ENCODE data around the gene NPIPA5. TPM values are rescaled to one million over a fixed set of nuclear protein-coding genes. Genes with fewer than 3 reads are reported as not detected.
A peak's percentile ranks its signal among the peaks of the same experiment; 100 is the strongest.
"Not testable (repeated sequence)": the region's sequence is repeated elsewhere in the genome, so short reads cannot be mapped to it uniquely, and the experiment has no call there.

Gene NPIPA5
- 4.2 TPM for total RNA-seq

DNA sequence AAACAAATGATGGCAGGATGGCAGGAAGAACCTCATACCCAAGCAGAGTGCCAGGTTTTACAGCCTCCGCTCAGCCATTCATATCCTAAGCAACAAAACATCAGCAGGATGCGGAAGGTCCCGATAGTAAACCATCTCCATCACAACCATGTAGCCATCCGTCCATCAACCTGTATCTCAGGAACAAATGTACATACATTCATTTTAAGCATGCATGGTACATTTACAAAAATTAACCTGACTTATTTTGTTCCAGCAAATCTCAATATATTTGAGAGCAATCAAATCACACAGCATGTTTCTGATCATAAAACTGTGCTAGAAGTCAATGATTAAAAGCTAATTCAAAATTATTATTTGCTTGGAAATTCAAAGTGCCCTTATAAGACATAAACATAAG lies at the start of gene NPIPA5:
NPIPA5 (minus strand) TSS at position 101 of the 400 bp plus-strand sequence; CDS start at position 101, 0 bp downstream.
- H3K4me1 ChIP-seq (ENCODE audit: control insufficient read depth in 3 of 3, insufficient read depth in 3 of 3, low read length in 3 of 3); H3K9ac ChIP-seq (ENCODE audit: low read depth in 1 of 3, low read length in 3 of 3); H3K9me3 ChIP-seq (ENCODE audit: control insufficient read depth in 3 of 3, low read length in 3 of 3); H3K4me3 ChIP-seq (ENCODE audit: low read length in 3 of 3); H3K27ac ChIP-seq (ENCODE audit: low read depth, low read length); H3K36me3 ChIP-seq (ENCODE audit: control insufficient read depth in 3 of 3, insufficient read depth in 3 of 3, low read length in 3 of 3); H3K27me3 ChIP-seq (ENCODE audit: control insufficient read depth in 3 of 3, insufficient read depth in 3 of 3, low read length in 3 of 3): not testable (repeated sequence)

DNA sequence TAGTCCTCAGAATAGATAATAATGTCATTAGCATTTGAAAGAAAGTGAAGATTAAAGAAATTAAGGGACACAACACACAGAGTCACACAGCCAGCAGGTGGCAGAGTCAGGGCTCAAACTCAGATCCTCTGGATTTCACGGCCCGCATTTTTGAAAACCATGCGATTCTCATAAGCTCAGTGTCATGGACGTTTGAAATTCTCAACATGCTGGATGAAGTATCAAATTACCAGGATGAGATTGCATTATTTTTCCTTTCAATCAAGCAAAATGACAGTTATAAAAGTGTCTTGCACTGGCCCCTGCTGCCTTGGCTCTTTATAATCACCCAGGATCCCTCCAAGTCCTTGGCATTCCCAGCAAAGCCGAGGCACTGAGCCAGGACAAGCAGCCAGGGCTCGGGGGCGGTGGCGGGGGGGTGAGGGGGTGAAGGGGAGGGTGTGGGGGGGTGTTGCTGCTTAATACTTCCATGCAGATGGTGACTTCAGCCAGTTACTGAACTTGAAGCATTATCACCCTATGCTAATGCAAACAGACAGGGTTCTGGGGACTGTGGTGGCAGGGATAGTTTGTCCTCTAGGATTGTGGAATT lies 49.6 kb upstream of the NPIPA5 start:
- no peak overlapping the region for H3K27ac ChIP-seq (ENCODE audit: low read depth, low read length)
- H3K27me3 ChIP-seq (ENCODE audit: control insufficient read depth in 3 of 3, insufficient read depth in 3 of 3, low read length in 3 of 3), result no peaks in the 10 kb centered on the region
- H3K4me1 ChIP-seq (ENCODE audit: control insufficient read depth in 3 of 3, insufficient read depth in 3 of 3, low read length in 3 of 3), result no peaks in the 10 kb centered on the region
- H3K9me3 ChIP-seq (ENCODE audit: control insufficient read depth in 3 of 3, low read length in 3 of 3), result no peaks in the 10 kb centered on the region
- H3K9ac ChIP-seq (ENCODE audit: low read depth in 1 of 3, low read length in 3 of 3), result peak overlapping the region in 1 of 3 donors; percentile 9
- no peaks in the 10 kb centered on the region for H3K36me3 ChIP-seq (ENCODE audit: control insufficient read depth in 3 of 3, insufficient read depth in 3 of 3, low read length in 3 of 3)
- H3K4me3 ChIP-seq (ENCODE audit: low read length in 3 of 3), result no peak overlapping the region

DNA sequence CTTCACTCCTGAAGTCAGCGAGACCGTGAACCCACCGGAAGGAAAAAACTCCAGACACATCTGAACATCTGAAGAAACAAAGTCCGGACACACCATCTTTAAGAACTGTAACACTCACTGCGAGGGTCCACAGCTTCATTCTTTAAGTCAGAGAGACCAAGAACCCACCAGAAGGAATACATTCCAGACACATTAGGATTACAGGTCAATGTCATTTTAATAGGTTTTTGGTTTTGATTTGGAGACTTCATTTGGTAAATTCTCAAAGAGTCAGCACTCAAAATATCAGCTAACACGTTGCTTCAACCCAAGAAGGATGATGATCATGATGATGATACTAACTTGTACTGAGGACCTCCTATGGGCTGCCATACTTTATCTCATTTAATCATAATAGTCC lies 48.7 kb upstream of the NPIPA5 start:
- no peak overlapping the region for H3K9ac ChIP-seq (ENCODE audit: low read depth in 1 of 3, low read length in 3 of 3)
- no peaks in the 10 kb centered on the region for H3K36me3 ChIP-seq (ENCODE audit: control insufficient read depth in 3 of 3, insufficient read depth in 3 of 3, low read length in 3 of 3)
- no peaks in the 10 kb centered on the region for H3K9me3 ChIP-seq (ENCODE audit: control insufficient read depth in 3 of 3, low read length in 3 of 3)
- H3K4me3 ChIP-seq (ENCODE audit: low read length in 3 of 3), result no peak overlapping the region
- no peaks in the 10 kb centered on the region for H3K27me3 ChIP-seq (ENCODE audit: control insufficient read depth in 3 of 3, insufficient read depth in 3 of 3, low read length in 3 of 3)
- H3K4me1 ChIP-seq (ENCODE audit: control insufficient read depth in 3 of 3, insufficient read depth in 3 of 3, low read length in 3 of 3), result no peaks in the 10 kb centered on the region
- no peak overlapping the region for H3K27ac ChIP-seq (ENCODE audit: low read depth, low read length)

DNA sequence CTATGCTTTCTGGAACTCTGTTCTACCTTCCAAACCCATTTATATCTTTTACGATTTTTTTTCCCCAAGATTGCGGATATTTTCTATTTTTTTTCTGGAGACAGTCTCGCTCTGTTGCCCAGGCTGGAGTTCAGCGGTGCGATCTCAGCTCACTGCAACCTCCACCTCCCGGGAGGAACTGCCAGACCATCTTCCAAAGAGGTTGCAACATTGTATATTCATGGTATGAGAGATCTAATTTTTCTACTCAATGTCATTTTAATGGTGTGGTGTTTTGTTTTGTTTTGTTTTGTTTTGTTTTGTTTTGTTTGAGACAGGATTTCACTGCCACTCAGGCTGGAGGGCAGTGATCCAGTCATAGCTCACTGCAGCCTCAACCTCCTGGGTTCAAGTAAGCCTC lies 47.8 kb upstream of the NPIPA5 start:
- Histone ChIP-seq H3K36me3 (ENCODE audit: control insufficient read depth in 3 of 3, insufficient read depth in 3 of 3, low read length in 3 of 3) (no peaks in the 10 kb centered on the region), H3K9me3 (ENCODE audit: control insufficient read depth in 3 of 3, low read length in 3 of 3) (no peaks in the 10 kb centered on the region), H3K4me1 (ENCODE audit: control insufficient read depth in 3 of 3, insufficient read depth in 3 of 3, low read length in 3 of 3) (no peaks in the 10 kb centered on the region), H3K27me3 (ENCODE audit: control insufficient read depth in 3 of 3, insufficient read depth in 3 of 3, low read length in 3 of 3) (no peaks in the 10 kb centered on the region), H3K4me3 (ENCODE audit: low read length in 3 of 3) (no peak overlapping the region), H3K9ac (ENCODE audit: low read depth in 1 of 3, low read length in 3 of 3) (no peak overlapping the region), H3K27ac (ENCODE audit: low read depth, low read length) (no peak overlapping the region)

DNA sequence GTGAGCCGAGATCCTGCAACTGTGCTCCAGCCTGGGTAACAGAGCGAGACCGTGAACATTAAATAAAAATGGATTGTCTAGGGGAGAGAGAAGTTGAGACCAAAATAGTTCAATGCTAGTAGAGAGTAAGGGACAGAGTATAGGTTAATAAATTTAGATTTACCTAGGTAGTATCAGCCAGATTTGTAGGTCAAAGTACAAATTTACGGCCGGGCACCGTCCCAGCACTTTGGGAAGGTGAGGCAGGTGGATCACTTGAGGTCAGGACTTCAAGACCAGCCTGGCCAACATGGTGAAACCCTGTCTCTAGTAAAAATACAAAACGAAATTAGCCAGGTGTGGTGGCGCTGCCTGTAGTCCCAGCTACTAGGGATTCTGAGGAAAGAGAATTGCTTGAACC lies 44.1 kb upstream of the NPIPA5 start:
- H3K9ac ChIP-seq (ENCODE audit: low read depth in 1 of 3, low read length in 3 of 3), result no peak overlapping the region
- no peak overlapping the region for H3K27ac ChIP-seq (ENCODE audit: low read depth, low read length)
- H3K4me1 ChIP-seq (ENCODE audit: control insufficient read depth in 3 of 3, insufficient read depth in 3 of 3, low read length in 3 of 3), result no peaks in the 10 kb centered on the region
- no peak overlapping the region for H3K4me3 ChIP-seq (ENCODE audit: low read length in 3 of 3)
- no peaks in the 10 kb centered on the region for H3K36me3 ChIP-seq (ENCODE audit: control insufficient read depth in 3 of 3, insufficient read depth in 3 of 3, low read length in 3 of 3)
- H3K27me3 ChIP-seq (ENCODE audit: control insufficient read depth in 3 of 3, insufficient read depth in 3 of 3, low read length in 3 of 3), result no peaks in the 10 kb centered on the region
- H3K9me3 ChIP-seq (ENCODE audit: control insufficient read depth in 3 of 3, low read length in 3 of 3), result no peaks in the 10 kb centered on the region

DNA sequence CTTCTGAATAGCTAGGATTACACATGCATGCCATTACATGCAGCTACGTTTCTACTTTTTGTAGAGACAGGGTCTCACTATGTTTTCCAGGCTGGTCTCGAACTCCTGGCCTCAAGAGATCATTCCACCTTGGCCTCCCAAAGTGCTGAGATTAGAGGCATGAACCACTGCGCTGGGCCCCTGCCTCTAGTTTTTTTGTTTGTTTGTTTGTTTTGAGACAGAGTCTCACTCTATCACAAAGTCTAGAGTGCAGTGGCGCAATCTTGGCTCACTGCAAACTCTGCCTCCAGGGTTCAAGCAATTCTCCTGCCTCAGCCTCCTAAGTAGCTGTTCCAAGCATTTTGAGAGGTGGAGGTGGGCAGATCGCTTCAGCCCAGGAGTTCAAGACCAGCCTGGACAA lies 43.6 kb upstream of the NPIPA5 start:
- H3K9ac ChIP-seq (ENCODE audit: low read depth in 1 of 3, low read length in 3 of 3); H3K36me3 ChIP-seq (ENCODE audit: control insufficient read depth in 3 of 3, insufficient read depth in 3 of 3, low read length in 3 of 3); H3K9me3 ChIP-seq (ENCODE audit: control insufficient read depth in 3 of 3, low read length in 3 of 3); H3K4me1 ChIP-seq (ENCODE audit: control insufficient read depth in 3 of 3, insufficient read depth in 3 of 3, low read length in 3 of 3); H3K4me3 ChIP-seq (ENCODE audit: low read length in 3 of 3); H3K27me3 ChIP-seq (ENCODE audit: control insufficient read depth in 3 of 3, insufficient read depth in 3 of 3, low read length in 3 of 3); H3K27ac ChIP-seq (ENCODE audit: low read depth, low read length): not testable (repeated sequence)

DNA sequence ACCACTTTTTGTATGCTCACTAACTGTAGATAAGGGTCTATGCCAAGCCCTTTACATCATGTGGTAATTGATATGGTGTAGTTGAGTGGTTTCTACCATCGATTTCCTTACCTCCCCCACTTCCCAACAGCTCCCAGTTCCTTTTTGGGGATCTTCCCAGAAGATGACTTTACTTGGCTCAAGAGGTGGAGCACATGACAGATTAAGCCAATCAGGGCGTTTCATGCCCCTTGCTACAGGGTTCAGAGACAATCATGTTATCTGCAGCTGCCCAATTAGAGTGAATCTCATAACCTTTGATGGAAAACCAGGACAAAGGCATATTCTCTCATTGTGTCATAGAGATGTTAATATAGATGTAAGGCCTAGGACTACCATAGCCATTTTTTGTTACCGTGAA lies 40.1 kb upstream of the NPIPA5 start:
- no peak overlapping the region for H3K27ac ChIP-seq (ENCODE audit: low read depth, low read length)
- no peaks in the 10 kb centered on the region for H3K9me3 ChIP-seq (ENCODE audit: control insufficient read depth in 3 of 3, low read length in 3 of 3)
- H3K4me1 ChIP-seq (ENCODE audit: control insufficient read depth in 3 of 3, insufficient read depth in 3 of 3, low read length in 3 of 3), result no peaks in the 10 kb centered on the region
- H3K9ac ChIP-seq (ENCODE audit: low read depth in 1 of 3, low read length in 3 of 3), result no peak overlapping the region
- no peaks in the 10 kb centered on the region for H3K27me3 ChIP-seq (ENCODE audit: control insufficient read depth in 3 of 3, insufficient read depth in 3 of 3, low read length in 3 of 3)
- H3K4me3 ChIP-seq (ENCODE audit: low read length in 3 of 3), result no peak overlapping the region
- H3K36me3 ChIP-seq (ENCODE audit: control insufficient read depth in 3 of 3, insufficient read depth in 3 of 3, low read length in 3 of 3), result no peaks in the 10 kb centered on the region

DNA sequence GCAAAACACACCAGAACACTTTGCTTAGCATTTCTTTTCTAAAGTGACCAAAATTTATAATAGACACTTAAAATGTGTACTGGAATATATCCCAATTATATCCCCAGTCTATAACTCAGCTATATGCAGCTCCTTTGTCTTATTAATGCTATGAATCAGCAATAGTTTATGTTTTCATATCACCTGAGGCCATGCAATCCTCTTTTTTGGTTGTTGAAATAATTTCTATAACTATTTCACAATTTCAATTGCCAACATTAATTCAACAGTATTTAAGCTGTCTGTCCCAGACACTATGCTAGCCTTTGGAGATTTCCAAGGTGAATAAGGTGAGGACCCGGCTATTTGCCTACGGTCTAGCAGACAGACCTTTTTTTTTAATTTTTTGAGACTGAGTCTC lies 39.1 kb upstream of the NPIPA5 start:
- H3K27me3 ChIP-seq (ENCODE audit: control insufficient read depth in 3 of 3, insufficient read depth in 3 of 3, low read length in 3 of 3), result no peaks in the 10 kb centered on the region
- no peak overlapping the region for H3K4me3 ChIP-seq (ENCODE audit: low read length in 3 of 3)
- H3K9ac ChIP-seq (ENCODE audit: low read depth in 1 of 3, low read length in 3 of 3), result no peak overlapping the region
- no peaks in the 10 kb centered on the region for H3K9me3 ChIP-seq (ENCODE audit: control insufficient read depth in 3 of 3, low read length in 3 of 3)
- no peak overlapping the region for H3K27ac ChIP-seq (ENCODE audit: low read depth, low read length)
- H3K4me1 ChIP-seq (ENCODE audit: control insufficient read depth in 3 of 3, insufficient read depth in 3 of 3, low read length in 3 of 3), result peaks cover 0 to under 1% (median 0%) of the 10 kb centered on the region in 3 donors
- no peaks in the 10 kb centered on the region for H3K36me3 ChIP-seq (ENCODE audit: control insufficient read depth in 3 of 3, insufficient read depth in 3 of 3, low read length in 3 of 3)

DNA sequence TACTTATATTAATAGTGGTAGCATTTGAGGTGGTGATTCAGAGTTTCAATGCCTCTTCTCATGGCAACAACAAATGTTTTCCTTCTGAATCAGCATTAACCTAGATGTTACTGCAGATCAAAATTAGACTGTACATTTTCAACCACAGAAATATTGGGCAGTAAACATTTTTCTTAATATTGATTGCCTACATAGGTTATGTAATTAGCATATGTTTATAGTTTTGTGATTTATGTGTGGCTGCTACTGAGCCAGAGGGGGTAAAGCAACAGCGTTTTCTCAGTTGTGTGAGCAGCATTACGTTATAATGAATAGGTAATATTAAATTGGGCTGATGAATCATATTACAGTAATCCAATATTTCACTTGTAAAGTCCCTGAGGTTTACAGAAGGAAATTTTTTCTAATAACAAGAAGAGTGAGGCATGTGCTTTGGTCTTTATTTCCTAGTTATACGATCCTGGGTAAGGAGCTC lies 37.5 kb upstream of the NPIPA5 start:
- H3K4me1 ChIP-seq (ENCODE audit: control insufficient read depth in 3 of 3, insufficient read depth in 3 of 3, low read length in 3 of 3), result peaks cover 0 to 2% (median 0%) of the 10 kb centered on the region in 3 donors
- H3K36me3 ChIP-seq (ENCODE audit: control insufficient read depth in 3 of 3, insufficient read depth in 3 of 3, low read length in 3 of 3), result no peaks in the 10 kb centered on the region
- no peak overlapping the region for H3K9ac ChIP-seq (ENCODE audit: low read depth in 1 of 3, low read length in 3 of 3)
- H3K27me3 ChIP-seq (ENCODE audit: control insufficient read depth in 3 of 3, insufficient read depth in 3 of 3, low read length in 3 of 3), result no peaks in the 10 kb centered on the region
- H3K9me3 ChIP-seq (ENCODE audit: control insufficient read depth in 3 of 3, low read length in 3 of 3), result no peaks in the 10 kb centered on the region
- no peak overlapping the region for H3K4me3 ChIP-seq (ENCODE audit: low read length in 3 of 3)
- no peak overlapping the region for H3K27ac ChIP-seq (ENCODE audit: low read depth, low read length)

DNA sequence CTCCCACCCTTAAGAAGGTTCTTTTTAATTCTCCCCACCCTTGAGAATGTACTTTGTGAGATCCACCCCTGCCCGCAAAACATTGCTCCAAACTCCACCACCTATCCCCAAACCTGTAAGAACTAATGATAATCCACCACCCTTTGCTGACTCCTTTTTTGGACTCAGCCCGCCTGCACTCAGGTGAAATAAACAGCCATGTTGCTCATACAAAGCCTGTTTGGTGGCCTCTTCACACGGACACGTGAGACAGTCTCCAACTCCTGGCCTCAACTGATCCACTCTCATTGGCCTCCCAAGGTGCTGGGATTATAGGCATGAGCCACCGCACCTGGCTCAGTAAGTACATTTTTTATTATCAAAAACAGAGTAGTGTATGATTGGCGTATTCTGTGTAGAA lies 31.4 kb upstream of the NPIPA5 start:
- H3K27ac ChIP-seq (ENCODE audit: low read depth, low read length); H3K9me3 ChIP-seq (ENCODE audit: control insufficient read depth in 3 of 3, low read length in 3 of 3): not testable (repeated sequence)

More for the DNA sequence above, 31.4 kb upstream of the NPIPA5 start:
- H3K4me1 ChIP-seq (ENCODE audit: control insufficient read depth in 3 of 3, insufficient read depth in 3 of 3, low read length in 3 of 3); H3K9ac ChIP-seq (ENCODE audit: low read depth in 1 of 3, low read length in 3 of 3); H3K36me3 ChIP-seq (ENCODE audit: control insufficient read depth in 3 of 3, insufficient read depth in 3 of 3, low read length in 3 of 3); H3K4me3 ChIP-seq (ENCODE audit: low read length in 3 of 3); H3K27me3 ChIP-seq (ENCODE audit: control insufficient read depth in 3 of 3, insufficient read depth in 3 of 3, low read length in 3 of 3): not testable (repeated sequence)

Data from skeletal muscle tissue (tissue), 4 donors.